Adrenal gland (tissue), 5 donors: ENCODE measurements around the gene TRIM72.

Experiments
- CTCF ChIP-seq, 6 experiments: fragments of 450-650 bp in 4 of 6; fragments of 200-600 bp in 2 of 6; sonication (generic) in 1 of 6; IDR thresholded peaks; 1 replicate in 5 of 6; 2 replicates in 1 of 6; pipeline versions ENCODE4 v1.5.1 to v1.8.0; 2016 to 2021; ENCODE audit warnings: antibody characterized with exemption in 6 of 6, mild to moderate bottlenecking in 2 of 6, moderate library complexity in 1 of 6
- POLR2A ChIP-seq, 2 donors: fragments of 450-650 bp; IDR thresholded peaks; one replicate each; pipeline ENCODE4 v1.6.1; 2017; ENCODE audit warnings: antibody characterized with exemption in 2 of 2, mild to moderate bottlenecking in 2 of 2, moderate library complexity in 1 of 2
- donor health status: DM: no; HTN: no; CAD: no.

- TF ChIP-seq CTCF (IDR thresholded peaks at IDR 0.05) (no peak), POLR2A (IDR thresholded peaks at IDR 0.05) (no peak)
Measured at GRCh38 chr16:31186930-31187807, 26.8 kb upstream of the TRIM72 start.
